Suprapubic skin (tissue), 3 donors: ENCODE measurements around the gene CPEB2.

Source experiments
- POLR2A ChIP-seq, 2 donors: fragments of 450-650 bp; IDR thresholded peaks; one replicate each; pipeline ENCODE4 v1.6.1; 2017; ENCODE audit warnings: antibody characterized with exemption in 2 of 2, mild to moderate bottlenecking in 2 of 2, moderate library complexity in 2 of 2
- TF ChIP-seq, protein P1 (sequence below), 2 donors: fragments of 200-600 bp in 1 of 2; fragments of 450-650 bp in 1 of 2; sonication (generic) in 1 of 2; IDR thresholded peaks; one replicate each; pipeline ENCODE4 v1.5.1; 2016 to 2019; ENCODE audit warnings: antibody characterized with exemption in 2 of 2, mild to moderate bottlenecking in 1 of 2, moderate library complexity in 1 of 2

DNA sequence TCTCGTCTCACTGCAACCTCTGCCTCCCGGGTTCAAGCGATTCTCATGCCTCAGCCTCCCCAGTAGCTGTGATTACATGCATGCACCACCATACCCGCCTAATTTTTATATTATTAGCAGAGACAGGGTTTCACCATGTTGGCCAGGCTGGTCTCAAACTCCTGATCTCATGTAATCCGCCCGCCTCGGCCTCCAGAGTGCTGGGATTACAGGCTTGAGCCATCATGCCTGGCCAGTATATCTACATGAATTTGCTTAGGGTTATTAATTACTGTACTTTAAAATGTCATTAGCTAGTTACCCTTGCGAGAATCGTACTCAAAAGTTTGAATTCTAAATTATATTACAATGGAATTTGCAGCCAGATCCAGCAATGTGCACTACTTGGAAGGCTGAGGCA lies 8.9 kb downstream of the CPEB2 start:
- no peak for TF ChIP-seq POLR2A (IDR thresholded peaks at IDR 0.05)
- TF ChIP-seq, protein P1, sequence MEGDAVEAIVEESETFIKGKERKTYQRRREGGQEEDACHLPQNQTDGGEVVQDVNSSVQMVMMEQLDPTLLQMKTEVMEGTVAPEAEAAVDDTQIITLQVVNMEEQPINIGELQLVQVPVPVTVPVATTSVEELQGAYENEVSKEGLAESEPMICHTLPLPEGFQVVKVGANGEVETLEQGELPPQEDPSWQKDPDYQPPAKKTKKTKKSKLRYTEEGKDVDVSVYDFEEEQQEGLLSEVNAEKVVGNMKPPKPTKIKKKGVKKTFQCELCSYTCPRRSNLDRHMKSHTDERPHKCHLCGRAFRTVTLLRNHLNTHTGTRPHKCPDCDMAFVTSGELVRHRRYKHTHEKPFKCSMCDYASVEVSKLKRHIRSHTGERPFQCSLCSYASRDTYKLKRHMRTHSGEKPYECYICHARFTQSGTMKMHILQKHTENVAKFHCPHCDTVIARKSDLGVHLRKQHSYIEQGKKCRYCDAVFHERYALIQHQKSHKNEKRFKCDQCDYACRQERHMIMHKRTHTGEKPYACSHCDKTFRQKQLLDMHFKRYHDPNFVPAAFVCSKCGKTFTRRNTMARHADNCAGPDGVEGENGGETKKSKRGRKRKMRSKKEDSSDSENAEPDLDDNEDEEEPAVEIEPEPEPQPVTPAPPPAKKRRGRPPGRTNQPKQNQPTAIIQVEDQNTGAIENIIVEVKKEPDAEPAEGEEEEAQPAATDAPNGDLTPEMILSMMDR (IDR thresholded peaks at IDR 0.05): no peak
